ENCODE measurements around the gene DEFB124.

DNA sequence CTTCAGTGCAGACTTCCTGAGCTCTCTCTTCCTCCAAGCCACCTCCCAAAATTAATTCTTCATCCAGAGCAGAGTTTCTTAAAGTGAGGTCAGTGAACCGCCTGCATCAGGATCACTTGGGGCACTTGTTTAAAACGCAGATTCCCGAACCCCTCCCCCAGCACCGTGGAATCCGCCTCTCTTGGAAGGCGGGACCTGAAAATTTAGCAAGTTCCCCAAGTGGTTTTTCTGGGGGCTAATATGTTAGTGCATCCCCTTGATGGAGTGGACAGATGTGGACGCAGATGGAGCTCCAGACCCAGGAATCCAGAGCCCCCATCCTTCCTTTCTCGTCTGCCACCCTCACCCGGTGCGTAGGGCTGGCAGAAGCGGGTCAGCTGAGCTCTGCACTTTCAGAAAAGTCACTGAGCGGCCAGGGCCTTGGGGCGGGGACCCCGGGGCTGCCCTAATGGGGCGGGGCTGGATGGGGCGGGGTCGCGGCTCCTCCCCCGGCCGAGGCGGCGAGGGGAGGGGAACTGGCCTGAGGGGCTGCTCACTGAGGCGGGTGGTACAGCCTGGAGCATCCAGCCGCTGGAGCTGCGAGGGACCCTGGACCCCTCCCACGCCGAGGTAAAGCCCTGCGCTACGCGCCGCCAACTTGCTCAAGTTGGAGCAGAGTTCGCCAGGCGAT lies at the start of gene DEFB124, which contains the start of gene REM1:
- TF ChIP-seq, protein P1, sequence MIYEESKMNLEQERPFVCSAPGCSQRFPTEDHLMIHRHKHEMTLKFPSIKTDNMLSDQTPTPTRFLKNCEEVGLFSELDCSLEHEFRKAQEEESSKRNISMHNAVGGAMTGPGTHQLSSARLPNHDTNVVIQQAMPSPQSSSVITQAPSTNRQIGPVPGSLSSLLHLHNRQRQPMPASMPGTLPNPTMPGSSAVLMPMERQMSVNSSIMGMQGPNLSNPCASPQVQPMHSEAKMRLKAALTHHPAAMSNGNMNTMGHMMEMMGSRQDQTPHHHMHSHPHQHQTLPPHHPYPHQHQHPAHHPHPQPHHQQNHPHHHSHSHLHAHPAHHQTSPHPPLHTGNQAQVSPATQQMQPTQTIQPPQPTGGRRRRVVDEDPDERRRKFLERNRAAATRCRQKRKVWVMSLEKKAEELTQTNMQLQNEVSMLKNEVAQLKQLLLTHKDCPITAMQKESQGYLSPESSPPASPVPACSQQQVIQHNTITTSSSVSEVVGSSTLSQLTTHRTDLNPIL (CRISPR knock-in tag; IDR thresholded peaks at IDR 0.05; ENCODE audit: low read depth): no peak
- no peak for TF ChIP-seq CSDC2 (CRISPR knock-in tag; IDR thresholded peaks at IDR 0.05)
- no peak for TF ChIP-seq ESRRG (CRISPR knock-in tag; IDR thresholded peaks at IDR 0.05)
- no peak for TF ChIP-seq TCF4 (CRISPR knock-in tag; IDR thresholded peaks at IDR 0.05; ENCODE audit: borderline replicate concordance)
- TF ChIP-seq ZFP30 (CRISPR knock-in tag; IDR thresholded peaks at IDR 0.05): no peak
- no peak for TF ChIP-seq TOX (CRISPR knock-in tag; IDR thresholded peaks at IDR 0.05; ENCODE audit: borderline replicate concordance)
- TF ChIP-seq, protein P2, sequence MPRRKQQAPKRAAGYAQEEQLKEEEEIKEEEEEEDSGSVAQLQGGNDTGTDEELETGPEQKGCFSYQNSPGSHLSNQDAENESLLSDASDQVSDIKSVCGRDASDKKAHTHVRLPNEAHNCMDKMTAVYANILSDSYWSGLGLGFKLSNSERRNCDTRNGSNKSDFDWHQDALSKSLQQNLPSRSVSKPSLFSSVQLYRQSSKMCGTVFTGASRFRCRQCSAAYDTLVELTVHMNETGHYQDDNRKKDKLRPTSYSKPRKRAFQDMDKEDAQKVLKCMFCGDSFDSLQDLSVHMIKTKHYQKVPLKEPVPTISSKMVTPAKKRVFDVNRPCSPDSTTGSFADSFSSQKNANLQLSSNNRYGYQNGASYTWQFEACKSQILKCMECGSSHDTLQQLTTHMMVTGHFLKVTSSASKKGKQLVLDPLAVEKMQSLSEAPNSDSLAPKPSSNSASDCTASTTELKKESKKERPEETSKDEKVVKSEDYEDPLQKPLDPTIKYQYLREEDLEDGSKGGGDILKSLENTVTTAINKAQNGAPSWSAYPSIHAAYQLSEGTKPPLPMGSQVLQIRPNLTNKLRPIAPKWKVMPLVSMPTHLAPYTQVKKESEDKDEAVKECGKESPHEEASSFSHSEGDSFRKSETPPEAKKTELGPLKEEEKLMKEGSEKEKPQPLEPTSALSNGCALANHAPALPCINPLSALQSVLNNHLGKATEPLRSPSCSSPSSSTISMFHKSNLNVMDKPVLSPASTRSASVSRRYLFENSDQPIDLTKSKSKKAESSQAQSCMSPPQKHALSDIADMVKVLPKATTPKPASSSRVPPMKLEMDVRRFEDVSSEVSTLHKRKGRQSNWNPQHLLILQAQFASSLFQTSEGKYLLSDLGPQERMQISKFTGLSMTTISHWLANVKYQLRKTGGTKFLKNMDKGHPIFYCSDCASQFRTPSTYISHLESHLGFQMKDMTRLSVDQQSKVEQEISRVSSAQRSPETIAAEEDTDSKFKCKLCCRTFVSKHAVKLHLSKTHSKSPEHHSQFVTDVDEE (CRISPR knock-in tag; IDR thresholded peaks at IDR 0.05): no peak
- no peak for TF ChIP-seq RARB (CRISPR knock-in tag; IDR thresholded peaks at IDR 0.05)
- no peak for TF ChIP-seq ARNTL (CRISPR knock-in tag; IDR thresholded peaks at IDR 0.05; ENCODE audit: borderline replicate concordance, low read depth)
- TF ChIP-seq, protein P3, sequence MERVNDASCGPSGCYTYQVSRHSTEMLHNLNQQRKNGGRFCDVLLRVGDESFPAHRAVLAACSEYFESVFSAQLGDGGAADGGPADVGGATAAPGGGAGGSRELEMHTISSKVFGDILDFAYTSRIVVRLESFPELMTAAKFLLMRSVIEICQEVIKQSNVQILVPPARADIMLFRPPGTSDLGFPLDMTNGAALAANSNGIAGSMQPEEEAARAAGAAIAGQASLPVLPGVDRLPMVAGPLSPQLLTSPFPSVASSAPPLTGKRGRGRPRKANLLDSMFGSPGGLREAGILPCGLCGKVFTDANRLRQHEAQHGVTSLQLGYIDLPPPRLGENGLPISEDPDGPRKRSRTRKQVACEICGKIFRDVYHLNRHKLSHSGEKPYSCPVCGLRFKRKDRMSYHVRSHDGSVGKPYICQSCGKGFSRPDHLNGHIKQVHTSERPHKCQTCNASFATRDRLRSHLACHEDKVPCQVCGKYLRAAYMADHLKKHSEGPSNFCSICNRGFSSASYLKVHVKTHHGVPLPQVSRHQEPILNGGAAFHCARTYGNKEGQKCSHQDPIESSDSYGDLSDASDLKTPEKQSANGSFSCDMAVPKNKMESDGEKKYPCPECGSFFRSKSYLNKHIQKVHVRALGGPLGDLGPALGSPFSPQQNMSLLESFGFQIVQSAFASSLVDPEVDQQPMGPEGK (CRISPR knock-in tag; IDR thresholded peaks at IDR 0.05; ENCODE audit: borderline replicate concordance): no peak
- TF ChIP-seq ZC3H10 (CRISPR knock-in tag; IDR thresholded peaks at IDR 0.05): no peak
- TF ChIP-seq ZNF565 (CRISPR knock-in tag; conservative IDR thresholded peaks at IDR 0.05; ENCODE audit: low read depth): no peak
- no peak for TF ChIP-seq ZNF8 (CRISPR knock-in tag; IDR thresholded peaks at IDR 0.05)
